ENCODE measurements around the gene KLK4.

Gene KLK4

DNA sequence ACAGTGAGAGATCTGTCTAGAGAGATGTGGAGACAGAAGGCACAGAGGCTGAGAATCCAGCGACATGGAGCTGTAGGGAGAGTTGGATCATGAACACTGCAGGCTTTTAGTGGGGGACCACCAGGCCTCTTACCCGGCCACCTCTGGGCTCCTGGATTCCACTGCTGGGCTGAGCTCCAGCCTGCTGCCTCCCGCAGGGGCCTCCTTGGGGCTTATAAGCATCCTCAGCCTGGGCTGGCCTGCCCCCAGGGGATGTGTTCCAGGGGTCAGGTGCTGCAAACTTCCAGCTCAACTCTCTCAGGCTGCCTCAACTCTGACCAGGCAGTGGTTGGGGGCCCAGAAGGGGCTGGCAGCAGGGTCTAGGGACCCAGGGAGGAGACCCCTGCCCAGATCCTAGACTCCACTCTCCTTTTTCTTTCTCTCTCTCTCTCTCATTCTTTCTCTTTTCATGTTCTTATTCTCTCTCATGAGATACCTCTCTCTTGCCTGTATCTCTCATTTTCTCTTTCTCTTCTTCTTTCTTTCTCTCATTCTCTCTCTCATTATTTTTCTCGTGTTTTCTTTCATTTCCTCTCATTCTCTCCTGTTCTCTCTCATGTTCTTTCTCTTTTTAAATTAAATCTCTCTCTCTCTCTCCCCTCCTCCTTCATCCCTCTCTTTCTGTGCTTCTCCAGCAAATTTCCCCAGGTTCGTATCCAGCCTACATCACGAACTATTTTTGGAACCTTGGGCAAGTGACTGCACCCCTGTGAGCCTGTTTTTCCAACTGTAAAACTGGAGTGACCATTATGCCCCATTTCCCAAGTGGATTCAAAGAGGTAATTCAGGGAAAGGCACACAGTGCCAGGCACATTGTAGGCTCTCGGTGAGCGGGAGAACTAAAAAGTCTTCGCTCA, at the start of gene KLK4:
Gene KLK4 (minus strand): TSS at position 190 of the 896 bp plus-strand sequence. CDS start 657 bp downstream, outside the sequence.
- TF ChIP-seq, protein P1, sequence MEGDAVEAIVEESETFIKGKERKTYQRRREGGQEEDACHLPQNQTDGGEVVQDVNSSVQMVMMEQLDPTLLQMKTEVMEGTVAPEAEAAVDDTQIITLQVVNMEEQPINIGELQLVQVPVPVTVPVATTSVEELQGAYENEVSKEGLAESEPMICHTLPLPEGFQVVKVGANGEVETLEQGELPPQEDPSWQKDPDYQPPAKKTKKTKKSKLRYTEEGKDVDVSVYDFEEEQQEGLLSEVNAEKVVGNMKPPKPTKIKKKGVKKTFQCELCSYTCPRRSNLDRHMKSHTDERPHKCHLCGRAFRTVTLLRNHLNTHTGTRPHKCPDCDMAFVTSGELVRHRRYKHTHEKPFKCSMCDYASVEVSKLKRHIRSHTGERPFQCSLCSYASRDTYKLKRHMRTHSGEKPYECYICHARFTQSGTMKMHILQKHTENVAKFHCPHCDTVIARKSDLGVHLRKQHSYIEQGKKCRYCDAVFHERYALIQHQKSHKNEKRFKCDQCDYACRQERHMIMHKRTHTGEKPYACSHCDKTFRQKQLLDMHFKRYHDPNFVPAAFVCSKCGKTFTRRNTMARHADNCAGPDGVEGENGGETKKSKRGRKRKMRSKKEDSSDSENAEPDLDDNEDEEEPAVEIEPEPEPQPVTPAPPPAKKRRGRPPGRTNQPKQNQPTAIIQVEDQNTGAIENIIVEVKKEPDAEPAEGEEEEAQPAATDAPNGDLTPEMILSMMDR (IDR thresholded peaks at IDR 0.05) = no peak
- Mint-ChIP-seq H3K9me3 (no peaks in the 10 kb centered on the region), H3K4me3 (no peak within 1 kb of the TSS), H3K27me3 (ENCODE audit: low read depth, poor library complexity) (peaks cover 5% of the 10 kb centered on the region), H3K36me3 (ENCODE audit: low read depth) (no peaks in the 10 kb centered on the region), H3K27ac (no peak within 1 kb of the TSS), H3K4me1 (peaks cover 7% of the 10 kb centered on the region)
- DNase-seq = no peak

DNA sequence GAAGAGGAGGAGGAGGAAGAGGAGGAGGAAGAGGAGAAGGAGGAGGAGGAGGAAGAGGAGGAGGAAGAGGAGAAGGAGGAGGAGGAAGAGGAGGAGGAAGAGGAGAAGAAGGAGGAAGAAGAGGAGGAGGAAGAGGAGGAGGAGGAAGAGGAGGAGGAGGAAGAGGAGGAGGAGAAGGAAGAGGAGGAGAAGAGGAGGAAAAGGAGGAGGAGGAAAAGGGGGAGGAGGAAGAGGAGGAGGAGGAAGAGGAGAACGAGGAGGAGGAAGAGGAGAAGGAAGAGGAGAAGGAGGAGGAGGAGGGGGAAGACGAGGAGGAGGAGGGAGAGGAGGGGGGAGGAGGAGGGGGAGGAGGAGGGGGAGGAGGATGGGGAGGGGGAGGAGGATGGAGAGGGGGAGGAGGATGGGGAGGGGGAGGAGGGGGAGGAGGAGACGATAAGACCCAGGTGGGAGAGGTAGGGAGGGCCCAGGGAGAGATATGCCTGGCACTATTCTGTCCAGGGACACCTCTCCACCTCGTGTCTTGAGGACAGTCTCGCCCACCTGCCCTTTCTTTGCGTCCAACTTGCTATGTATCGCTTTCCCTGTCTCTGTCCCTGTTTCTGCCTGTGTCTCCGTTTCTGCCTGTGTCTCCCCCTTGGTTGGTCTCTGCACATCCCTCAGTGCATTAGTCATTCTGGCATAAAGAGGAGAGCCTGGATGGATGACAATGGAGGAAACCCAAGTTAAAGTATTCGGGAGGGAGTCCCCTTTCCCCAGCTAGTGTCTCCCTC, 48.7 kb upstream of the KLK4 start:
- H3K36me3 Mint-ChIP-seq (ENCODE audit: low read depth) = peaks cover 15% of the 10 kb centered on the region
- H3K4me3 Mint-ChIP-seq = no peak overlapping the region
- DNase-seq = no peak
- H3K4me1 Mint-ChIP-seq = peaks cover 12% of the 10 kb centered on the region
- TF ChIP-seq, protein P1 (IDR thresholded peaks at IDR 0.05) = no peak
- H3K27me3 Mint-ChIP-seq (ENCODE audit: low read depth, poor library complexity) = peaks cover 46% of the 10 kb centered on the region
- H3K27ac Mint-ChIP-seq = no peak overlapping the region
- peaks cover 4% of the 10 kb centered on the region for H3K9me3 Mint-ChIP-seq

- Mint-ChIP-seq H3K27me3 (ENCODE audit: low read depth, poor library complexity) (peaks cover 39% of the 10 kb centered on the region), H3K4me1 (peaks cover 23% of the 10 kb centered on the region), H3K27ac (peak overlapping the region; percentile 7), H3K9me3 (peaks cover 4% of the 10 kb centered on the region), H3K4me3 (no peak overlapping the region), H3K36me3 (ENCODE audit: low read depth) (peaks cover 15% of the 10 kb centered on the region)
- TF ChIP-seq, protein P1 (IDR thresholded peaks at IDR 0.05) = no peak
- DNase-seq = no peak
Observed at GRCh38 chr19:50957587-50957986, 46.4 kb upstream of the KLK4 start.

- peaks cover 18% of the 10 kb centered on the region for H3K4me1 Mint-ChIP-seq
- H3K9me3 Mint-ChIP-seq = peaks cover 4% of the 10 kb centered on the region
- no peaks in the 10 kb centered on the region for H3K36me3 Mint-ChIP-seq (ENCODE audit: low read depth)
- TF ChIP-seq, protein P1 (IDR thresholded peaks at IDR 0.05) = no peak
- DNase-seq = no peak
- H3K4me3 Mint-ChIP-seq = no peak within 1 kb of the TSS
- H3K27me3 Mint-ChIP-seq (ENCODE audit: low read depth, poor library complexity) = peaks cover 23% of the 10 kb centered on the region
- no peak within 1 kb of the TSS for H3K27ac Mint-ChIP-seq
Observed at GRCh38 chr19:50952910-50953309, 41.7 kb upstream of the KLK4 start, which contains the start of gene KLK5. TSS of gene KLK5 (minus strand) at chr19:50953038. CDS start at chr19:50952657, 381 bp downstream.

DNA sequence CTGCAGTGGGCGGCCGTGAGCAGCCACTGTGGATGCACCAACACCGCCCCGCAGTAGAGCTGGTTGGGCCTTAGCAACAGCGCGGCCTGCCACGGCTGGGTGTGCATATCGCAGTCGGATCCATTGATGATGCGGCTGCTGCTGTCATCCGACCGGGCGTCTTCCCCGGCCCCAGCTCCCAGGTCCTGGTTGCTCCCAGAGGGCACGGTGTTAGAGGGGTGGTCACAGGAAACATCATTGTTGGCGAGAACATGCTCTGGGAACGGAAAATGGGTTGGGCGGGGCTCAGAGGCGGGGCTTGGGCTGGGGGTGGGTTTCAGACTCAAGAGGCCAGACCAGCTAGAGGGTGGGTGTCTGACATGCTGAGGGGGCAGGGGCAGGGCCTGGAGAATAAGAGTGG, 38.7 kb upstream of the KLK4 start:
- Mint-ChIP-seq H3K4me1 (peaks cover 15% of the 10 kb centered on the region), H3K36me3 (ENCODE audit: low read depth) (no peaks in the 10 kb centered on the region), H3K9me3 (peaks cover 4% of the 10 kb centered on the region), H3K4me3 (no peak overlapping the region), H3K27me3 (ENCODE audit: low read depth, poor library complexity) (peaks cover 33% of the 10 kb centered on the region), H3K27ac (no peak overlapping the region)
- no peak for DNase-seq
- TF ChIP-seq, protein P1 (IDR thresholded peaks at IDR 0.05) = no peak

Measured in nephron progenitor cell (in vitro differentiated cells).